ENCODE measurements around the gene RTN4IP1.

RTN4IP1 gene

GRCh38 chr6:106522562-106523250, 106.6 kb downstream of the RTN4IP1 start:
- no peak for DNase-seq (ENCODE audit: low read depth, low spot score)

Measured in activated CD4-positive, CD25-positive, alpha-beta regulatory T cell treated with anti-CD3 and anti-CD28 coated beads, Interleukin-2, amount 50 U/mL, for 16 hours (primary cell).